SK-N-SH treated with all-trans-retinoic acid at 6 μM for 48 hours (cell line): ENCODE measurements around the gene MKRN2OS.

Experiments
- ARNTL ChIP-seq: fragments of 450-650 bp; formaldehyde crosslinking; IDR thresholded peaks from 2 replicates; pipeline ENCODE4 v1.5.0; 2020; ENCODE audit warnings: low read depth, mild to moderate bottlenecking, moderate library complexity, borderline replicate concordance
- ISL1 ChIP-seq: fragments of 250-450 bp; sonication (Bioruptor Pico); IDR thresholded peaks from 2 replicates; pipeline ENCODE4 v2.1.2; 2022; ENCODE audit warnings: mild to moderate bottlenecking, moderate library complexity
- PATZ1 ChIP-seq: fragments of 250-450 bp; sonication (Bioruptor Pico); IDR thresholded peaks from 2 replicates; pipeline ENCODE4 v1.8.0; 2020; ENCODE audit warnings: mild to moderate bottlenecking, moderate library complexity, borderline replicate concordance
- TCF4 ChIP-seq: fragments of 250-450 bp; sonication (Bioruptor Pico); IDR thresholded peaks from 2 replicates; pipeline ENCODE4 v1.8.0; 2021; ENCODE audit warnings: mild to moderate bottlenecking, moderate library complexity, borderline replicate concordance
- ZFP3 ChIP-seq: fragments of 250-450 bp; sonication (Bioruptor Pico); IDR thresholded peaks from 2 replicates; pipeline ENCODE4 v1.5.0; 2020; ENCODE audit warnings: mild to moderate bottlenecking, moderate library complexity
- ZFP30 ChIP-seq: fragments of 450-650 bp; formaldehyde crosslinking; IDR thresholded peaks from 2 replicates; pipeline ENCODE4 v1.5.0; 2022; ENCODE audit warnings: mild to moderate bottlenecking, moderate library complexity
- ZNF8 ChIP-seq: fragments of 450-650 bp; formaldehyde crosslinking; IDR thresholded peaks from 2 replicates; pipeline ENCODE4 v1.5.0; 2020; ENCODE audit warnings: mild to moderate bottlenecking, moderate library complexity

- TF ChIP-seq PATZ1 (CRISPR knock-in tag) (no peak), ISL1 (CRISPR knock-in tag) (no peak), ZFP30 (CRISPR knock-in tag) (no peak), ZFP3 (no peak), TCF4 (CRISPR knock-in tag) (no peak), ZNF8 (CRISPR knock-in tag) (no peak), ARNTL (CRISPR knock-in tag) (no peak)
Measured at GRCh38 chr3:12574661-12575060, 29.4 kb upstream of the MKRN2OS start.
